GM12864 (cell line): ENCODE results near the gene RIMS3.

Source experiments
- DNase-seq: peaks from one replicate; pipeline ENCODE4 v3.0.0-alpha.2; 2011; ENCODE audit warnings: low read depth
- H3K4me3 ChIP-seq: 2 replicates; pipeline ENCODE4 v1.5.1; 2011; ENCODE audit warnings: mild to moderate bottlenecking, low read depth, low read length, control low read depth
- CTCF ChIP-seq: IDR thresholded peaks from 2 replicates; pipeline ENCODE4 v1.5.1; 2011; ENCODE audit warnings: low read depth, mild to moderate bottlenecking, moderate library complexity, low read length, control low read depth, inconsistent platforms; ENCODE audit errors: missing control alignments

RIMS3 gene

GRCh38 chr1:40648928-40649591, 16.4 kb downstream of the RIMS3 start:
- no peak for DNase-seq
- H3K4me3 ChIP-seq: no peak overlapping the region
- no peak for TF ChIP-seq CTCF

GRCh38 chr1:40648200-40648599, 17.3 kb downstream of the RIMS3 start:
- H3K4me3 ChIP-seq: no peak overlapping the region
- DNase-seq: no peak
- no peak for TF ChIP-seq CTCF

GRCh38 chr1:40646315-40646714, 19.2 kb downstream of the RIMS3 start:
- no peak overlapping the region for H3K4me3 ChIP-seq
- DNase-seq: no peak
- no peak for TF ChIP-seq CTCF

- no peak for DNase-seq
- H3K4me3 ChIP-seq: no peak overlapping the region
- no peak for TF ChIP-seq CTCF
Observed at GRCh38 chr1:40645118-40645680, 20.3 kb downstream of the RIMS3 start.

GRCh38 chr1:40641601-40642242, 23.8 kb downstream of the RIMS3 start:
- H3K4me3 ChIP-seq: no peak overlapping the region
- DNase-seq: no peak
- TF ChIP-seq CTCF: no peak

- DNase-seq: no peak
- TF ChIP-seq CTCF: no peak
- no peak overlapping the region for H3K4me3 ChIP-seq
Observed at GRCh38 chr1:40640314-40641076, 25.0 kb downstream of the RIMS3 start.
